ENCODE results near the gene IAPP.
"Not testable (repeated sequence)": the region's sequence is repeated elsewhere in the genome, so short reads cannot be mapped to it uniquely, and the experiment has no call there.

The IAPP gene

DNA sequence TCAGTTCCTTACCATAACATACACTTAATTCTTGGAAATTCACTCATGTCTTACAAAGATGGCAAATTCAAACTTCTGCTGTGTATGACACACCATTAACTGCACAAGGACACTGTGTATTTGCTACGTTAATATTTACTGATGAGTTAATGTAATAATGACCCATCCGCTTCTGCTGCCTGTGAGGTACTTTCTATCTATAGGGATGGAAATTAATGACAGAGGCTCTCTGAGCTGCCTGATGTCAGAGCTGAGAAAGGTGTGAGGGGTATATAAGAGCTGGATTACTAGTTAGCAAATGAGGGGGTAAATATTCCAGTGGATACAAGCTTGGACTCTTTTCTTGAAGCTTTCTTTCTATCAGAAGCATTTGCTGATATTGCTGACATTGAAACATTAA is at the start of gene IAPP:
Gene IAPP (plus strand): TSS at position 301 of the 400 bp plus-strand sequence. CDS start 450 bp downstream, outside the sequence.
- no peak for DNase-seq

DNA sequence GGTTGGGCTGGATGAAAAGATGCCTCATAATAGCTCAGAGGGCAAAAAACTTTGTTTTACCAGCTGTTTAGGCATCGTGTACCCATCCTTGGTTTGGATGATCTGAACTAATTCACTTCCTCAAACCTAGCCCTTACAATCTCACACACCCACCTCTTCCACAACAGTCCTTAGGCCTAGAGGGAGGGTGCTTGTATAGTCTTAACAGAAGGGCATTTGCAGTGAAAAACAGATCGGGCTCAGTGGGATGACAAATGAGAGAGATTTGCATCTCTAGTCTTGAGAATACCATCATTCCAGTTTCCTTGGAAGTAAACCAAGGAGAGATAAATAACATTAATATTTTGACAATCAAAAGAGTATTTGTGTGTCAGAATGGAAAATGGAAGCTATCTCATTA is 49.0 kb upstream of the IAPP start:
- no peak for DNase-seq

- DNase-seq: no peak
Observed at GRCh38 chr12:21324551-21324950, 48.2 kb upstream of the IAPP start.

DNA sequence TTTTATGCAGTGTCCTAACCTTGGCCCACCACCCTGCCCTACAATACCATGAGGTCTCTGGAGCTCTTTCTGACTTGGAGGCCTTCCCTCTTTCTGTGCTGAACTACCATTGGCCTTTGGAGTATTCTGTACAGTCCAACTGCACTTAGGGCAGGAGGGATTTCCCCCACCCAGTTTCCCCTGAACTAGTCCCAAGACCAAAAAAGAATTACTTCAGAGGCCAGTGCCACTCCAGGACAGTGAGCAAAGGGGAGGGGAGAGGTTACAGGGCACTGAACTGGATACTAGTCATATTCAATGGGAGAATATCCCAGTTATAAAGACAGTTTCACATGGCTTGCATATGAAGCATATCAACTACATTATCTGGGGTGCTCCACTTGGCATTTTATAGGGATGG is 44.1 kb upstream of the IAPP start:
- DNase-seq: no peak

DNA sequence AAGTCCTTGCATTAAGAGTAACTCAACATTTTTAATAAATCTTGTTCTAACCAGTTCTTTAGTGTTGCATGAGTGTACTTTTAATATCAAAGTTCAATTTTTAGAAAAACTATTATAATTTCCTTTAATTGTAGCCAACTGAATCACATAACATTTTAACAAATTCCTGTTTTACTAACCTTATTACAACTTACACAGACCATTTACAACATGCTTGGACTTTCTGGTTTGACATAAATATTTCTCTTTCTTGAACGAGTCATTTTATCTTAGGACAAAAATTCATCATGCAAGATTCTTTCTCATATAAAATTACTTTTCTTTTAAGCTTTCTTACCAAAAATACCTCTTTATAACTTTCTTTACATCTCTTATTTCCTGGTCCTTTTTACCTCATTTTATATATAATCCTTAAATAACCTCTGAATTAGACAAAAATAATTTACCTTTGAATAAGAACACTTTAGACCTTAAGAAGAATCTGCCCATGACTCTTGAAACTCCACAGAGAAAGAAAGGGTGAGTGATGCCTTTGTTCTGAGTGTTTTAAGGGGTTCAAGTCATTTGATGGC is 41.9 kb upstream of the IAPP start:
- no peak for DNase-seq

GRCh38 chr12:21334771-21335325 is 37.9 kb upstream of the IAPP start, which contains the start of gene SLCO1A2:
TSS of gene SLCO1A2 (minus strand) at chr12:21334917. CDS start at chr12:21334647, 270 bp downstream.
- no peak for DNase-seq

DNA sequence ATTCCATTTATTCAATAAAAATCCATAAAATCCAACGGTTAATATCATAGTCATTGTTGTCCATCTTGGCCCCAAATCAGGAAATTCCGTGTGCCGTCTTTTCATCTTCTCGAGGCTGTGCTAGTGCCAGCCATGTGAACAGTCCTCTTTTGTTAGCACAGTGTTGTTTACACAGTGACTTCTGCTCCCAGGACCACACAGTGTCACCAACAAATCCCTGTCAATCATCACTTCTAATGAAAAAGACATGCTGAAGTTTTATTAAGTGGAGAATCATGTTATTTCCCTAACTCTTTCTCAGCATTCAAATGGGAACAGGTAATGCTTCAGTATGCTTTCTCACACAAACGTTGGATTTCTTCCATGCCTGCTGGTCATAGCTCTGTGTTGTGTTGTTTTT is 36.0 kb upstream of the IAPP start:
- no peak for DNase-seq

DNA sequence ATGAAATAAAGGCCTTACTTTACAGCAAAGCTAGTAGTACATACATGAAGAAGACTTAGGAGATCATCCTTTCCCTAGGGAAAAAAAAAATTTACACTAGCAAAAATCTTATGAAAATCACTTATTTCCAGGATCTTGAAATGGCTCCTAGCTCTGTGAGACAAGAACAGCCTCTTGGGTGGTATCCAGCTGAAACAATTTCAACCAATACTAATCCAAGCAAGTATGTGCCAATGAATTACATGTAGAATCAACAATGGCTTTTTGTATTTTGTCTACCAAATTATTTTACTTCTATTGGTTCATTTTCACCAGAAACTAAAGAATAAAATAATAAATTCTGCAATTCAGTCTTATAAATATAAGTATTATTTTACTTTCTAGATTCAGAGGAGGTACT is 35.2 kb upstream of the IAPP start:
- DNase-seq: no peak

DNA sequence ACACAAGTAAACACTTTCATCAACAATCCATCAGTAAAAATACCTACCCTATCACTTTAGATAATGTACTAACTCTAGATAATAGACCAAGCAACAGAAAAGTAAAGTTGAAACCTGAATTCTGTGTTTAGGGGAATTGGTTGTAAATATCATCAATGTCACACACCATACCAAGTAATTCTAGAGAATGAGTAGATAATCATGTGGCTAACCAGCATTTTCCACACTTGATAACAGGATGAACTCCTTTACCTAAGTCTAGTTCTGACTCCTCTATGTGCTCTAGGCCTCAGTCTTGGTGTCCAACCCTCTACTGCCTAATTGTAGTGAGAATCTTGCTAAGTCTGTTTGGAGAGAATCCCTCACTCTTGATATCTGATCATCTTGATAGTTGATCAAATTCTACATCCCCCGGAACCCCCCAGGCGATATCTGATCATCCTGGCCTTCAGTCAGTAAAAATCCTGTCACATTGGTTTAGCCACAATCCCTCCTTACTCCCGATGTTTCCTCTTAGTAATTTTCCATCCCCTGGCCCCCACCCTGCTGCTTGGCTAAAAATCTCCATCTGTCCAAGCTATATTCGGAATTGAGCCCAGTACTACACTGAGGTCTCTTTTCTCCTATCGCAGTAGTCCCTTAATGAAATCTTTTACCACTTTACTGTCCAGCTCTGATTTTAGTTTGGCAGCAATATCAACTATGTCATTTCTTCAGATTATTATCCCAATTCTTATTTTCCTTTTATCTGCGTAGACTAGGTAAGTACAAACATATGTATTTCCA is 34.5 kb upstream of the IAPP start:
- no peak for DNase-seq

GRCh38 chr12:21339921-21340320 is 32.8 kb upstream of the IAPP start:
- DNase-seq: no peak

DNA sequence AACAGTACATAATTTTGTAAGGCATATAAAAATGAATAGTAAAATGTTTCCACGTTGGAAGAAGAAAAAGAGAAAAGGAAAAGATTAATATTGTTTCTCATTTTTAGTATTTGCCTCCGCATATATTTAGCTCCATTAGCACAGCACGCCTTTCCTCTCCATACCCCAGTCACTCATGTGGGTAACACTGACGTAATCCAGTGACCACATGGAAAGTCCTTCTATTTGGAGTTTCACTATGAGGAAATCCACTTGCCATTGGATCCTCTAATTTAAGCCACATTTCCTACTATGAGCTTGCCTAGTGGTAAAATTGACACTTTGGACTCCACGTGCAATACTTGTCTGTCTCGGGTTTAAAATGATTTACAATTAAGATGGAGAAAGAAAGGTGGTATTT is 32.3 kb upstream of the IAPP start:
- DNase-seq: no peak

DNA sequence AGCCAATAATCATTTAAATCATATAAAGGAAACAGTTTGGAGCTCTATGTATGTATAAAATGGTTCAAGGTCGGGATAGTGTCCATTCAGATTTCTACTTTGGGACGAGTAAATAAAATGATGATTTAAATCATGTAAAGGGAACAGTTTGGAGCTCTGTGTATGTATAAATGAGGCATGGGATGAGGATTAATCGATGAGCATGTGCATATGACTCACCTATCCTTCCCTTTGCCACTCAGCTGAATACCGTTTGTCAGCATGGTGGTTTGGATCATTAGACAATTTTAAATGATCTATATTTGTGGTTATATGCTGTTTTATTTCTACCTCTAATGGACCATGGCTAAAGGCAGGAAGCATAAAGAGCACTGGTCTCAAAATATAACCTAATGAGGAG is 30.9 kb upstream of the IAPP start:
- DNase-seq: no peak

DNA sequence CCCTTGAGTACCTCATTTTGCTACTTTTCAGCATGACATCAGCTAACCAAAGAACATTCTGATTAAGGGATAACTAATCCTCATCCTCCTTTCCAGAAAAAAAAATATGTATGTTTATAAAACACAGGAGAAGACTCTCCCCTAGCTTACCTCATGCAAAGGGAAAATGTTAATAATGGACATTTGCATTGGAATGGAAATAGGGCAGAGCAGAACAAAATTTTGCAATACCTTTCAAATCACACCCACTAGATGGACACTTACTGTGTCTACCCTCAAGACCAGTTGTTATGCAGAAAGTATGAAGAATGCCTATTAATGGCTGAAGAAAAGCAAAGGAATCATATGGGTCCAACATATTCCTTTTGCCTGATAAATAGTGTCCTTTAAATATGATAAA is 29.1 kb upstream of the IAPP start:
- DNase-seq: no peak

GRCh38 chr12:21346542-21347205 is 26.0 kb upstream of the IAPP start:
- no peak for DNase-seq

DNA sequence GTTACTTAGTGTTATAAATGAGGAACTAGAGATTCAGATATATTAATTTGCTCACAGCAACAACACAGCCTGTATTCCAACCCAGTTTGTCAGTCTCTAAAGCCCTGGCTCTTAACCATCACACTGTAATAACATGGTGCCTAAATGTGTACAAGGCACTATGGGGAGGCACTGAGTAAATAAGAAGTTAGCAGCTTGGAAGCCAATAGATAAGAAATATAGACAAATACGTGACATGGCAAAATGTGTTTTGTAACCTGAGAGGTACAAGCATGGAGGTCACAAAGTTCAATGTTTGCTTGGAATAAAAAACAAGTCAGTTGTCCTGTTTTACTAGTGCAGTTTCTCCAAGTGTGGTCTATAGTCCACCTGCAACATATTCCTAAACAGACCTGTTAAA is 21.7 kb upstream of the IAPP start:
- DNase-seq: no peak

DNA sequence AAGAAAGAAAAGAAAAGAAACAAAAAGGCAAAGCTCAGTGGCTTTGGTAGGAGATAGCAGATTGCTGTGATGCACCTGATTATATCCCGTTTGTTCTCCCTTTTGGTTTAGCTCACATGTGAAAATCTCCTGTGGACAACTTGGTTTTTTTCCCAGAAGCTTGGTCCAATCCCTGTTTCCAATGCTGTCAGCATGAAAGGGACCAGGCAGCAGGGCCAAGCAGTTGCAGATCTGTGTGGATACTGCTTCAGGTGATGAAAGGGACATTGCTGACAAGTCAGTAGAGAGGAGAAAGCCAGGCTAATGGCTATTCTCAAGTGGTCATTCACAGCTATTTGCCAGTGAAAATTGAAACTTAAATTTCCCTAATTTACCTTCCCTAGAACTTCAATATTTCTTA is 19.2 kb upstream of the IAPP start:
- DNase-seq: no peak

DNA sequence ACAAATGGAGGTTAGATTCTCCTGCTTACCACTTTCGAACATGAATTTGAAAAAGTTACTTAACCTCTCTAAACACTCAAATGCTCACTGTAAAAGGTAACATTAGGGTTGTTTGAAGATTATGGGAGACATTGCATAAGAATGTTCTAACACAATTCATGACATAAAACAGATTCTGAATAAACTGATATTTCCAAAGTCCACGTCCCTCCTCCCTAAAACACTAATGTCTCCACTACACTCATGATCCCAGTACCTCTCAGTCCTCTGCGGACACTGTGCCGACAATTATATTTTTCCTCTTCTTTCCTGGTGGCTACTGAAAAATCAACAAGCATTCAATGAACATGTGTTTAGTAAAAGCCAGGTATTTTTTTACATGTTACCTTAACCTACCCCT is 18.8 kb upstream of the IAPP start:
- no peak for DNase-seq

- DNase-seq: no peak
Observed at GRCh38 chr12:21354641-21355040, 18.1 kb upstream of the IAPP start.

DNA sequence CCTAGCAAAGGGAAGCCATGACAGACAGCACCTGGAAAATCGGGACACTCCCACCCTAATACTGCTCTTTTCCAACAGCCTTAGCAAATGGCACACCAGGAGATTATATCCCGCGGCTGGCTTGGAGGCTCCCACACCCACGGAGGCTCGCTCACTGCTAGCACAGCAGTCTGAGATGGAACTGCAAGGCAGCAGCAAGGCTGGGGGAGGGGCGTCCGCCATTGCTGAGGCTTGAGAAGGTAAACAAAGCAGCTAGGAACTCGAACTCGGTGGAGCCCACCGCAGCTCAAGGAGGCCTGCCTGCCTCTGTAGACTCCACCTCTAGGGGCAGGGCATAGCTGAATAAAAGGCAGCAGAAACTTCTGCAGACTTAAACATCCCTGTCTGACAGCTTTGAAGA is 12.1 kb upstream of the IAPP start:
- not testable (repeated sequence) for DNase-seq

GRCh38 chr12:21369141-21369980 is 3.3 kb upstream of the IAPP start:
- no peak for DNase-seq

DNA sequence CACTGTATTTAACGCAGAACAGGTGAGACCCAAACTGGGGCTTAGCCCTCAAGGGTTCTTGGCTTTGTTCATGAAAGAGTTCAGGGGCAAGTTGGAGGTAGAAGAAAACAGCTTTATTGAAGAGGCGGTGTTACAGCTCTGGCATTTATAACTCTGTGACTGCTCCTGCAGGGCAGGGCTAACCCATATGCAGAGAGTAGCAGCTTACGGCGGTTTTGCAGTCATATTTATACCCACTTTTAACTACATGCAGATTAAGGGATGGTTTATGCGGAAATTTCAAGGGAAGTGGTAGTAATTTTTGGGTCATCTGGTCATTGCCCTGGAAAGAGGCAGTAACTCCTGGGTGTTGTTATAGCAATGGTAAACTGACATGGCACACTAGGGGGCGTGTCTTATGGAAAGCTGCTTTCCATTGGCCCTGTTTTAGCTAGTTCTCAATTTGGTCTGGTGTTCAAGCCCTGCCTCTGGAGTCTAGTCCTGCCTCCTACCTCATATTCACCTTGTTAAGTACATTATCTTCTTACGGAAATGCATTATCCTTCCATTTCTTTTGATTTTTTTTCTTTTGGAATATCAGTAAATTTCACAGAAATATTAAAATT is 1.8 kb upstream of the IAPP start:
- no peak for DNase-seq

GRCh38 chr12:21379218-21379617 is 6.5 kb downstream of the IAPP start:
- no peak for DNase-seq

Measured in cortex of kidney (tissue), 1 donor.